GM18907 (cell line): Measurements from ENCODE around the gene USP34.

Experiments
- ATAC-seq: cut with Tn5 transposase; IDR thresholded peaks from one replicate; pipeline ENCODE4 v1.9.1; 2021; ENCODE audit warnings: mild to moderate bottlenecking, moderate library complexity; ENCODE audit not compliant: unreplicated experiment

USP34 gene

GRCh38 chr2:61328707-61329251 is 142.1 kb downstream of the USP34 start:
- no peak for ATAC-seq

GRCh38 chr2:61327173-61327572 is 143.7 kb downstream of the USP34 start:
- no peak for ATAC-seq

- no peak for ATAC-seq
Observed at GRCh38 chr2:61326423-61326822, 144.5 kb downstream of the USP34 start.

GRCh38 chr2:61320181-61320580 is 150.7 kb downstream of the USP34 start:
- ATAC-seq, result no peak

- ATAC-seq, result no peak
Observed at GRCh38 chr2:61318553-61318952, 152.3 kb downstream of the USP34 start.

GRCh38 chr2:61295981-61296380 is 174.9 kb downstream of the USP34 start:
- ATAC-seq, result no peak

GRCh38 chr2:61291851-61292575 is 178.9 kb downstream of the USP34 start:
- no peak for ATAC-seq

GRCh38 chr2:61288070-61288841 is 182.6 kb downstream of the USP34 start:
- ATAC-seq, result no peak

GRCh38 chr2:61287254-61287653 is 183.6 kb downstream of the USP34 start:
- ATAC-seq, result no peak

- no peak for ATAC-seq
Observed at GRCh38 chr2:61283443-61284160, 187.3 kb downstream of the USP34 start.

GRCh38 chr2:61282104-61282590 is 188.7 kb downstream of the USP34 start:
- ATAC-seq, result no peak

GRCh38 chr2:61281321-61281720 is 189.6 kb downstream of the USP34 start:
- no peak for ATAC-seq

GRCh38 chr2:61277756-61278155 is 193.1 kb downstream of the USP34 start:
- no peak for ATAC-seq

GRCh38 chr2:61275575-61276184 is 195.2 kb downstream of the USP34 start:
- no peak for ATAC-seq

- no peak for ATAC-seq
Observed at GRCh38 chr2:61272421-61273070, 198.3 kb downstream of the USP34 start.

GRCh38 chr2:61268249-61268648 is 202.6 kb downstream of the USP34 start:
- no peak for ATAC-seq

GRCh38 chr2:61266632-61267505 is 204.0 kb downstream of the USP34 start:
- ATAC-seq, result no peak

- ATAC-seq, result no peak
Observed at GRCh38 chr2:61263830-61264229, 207.1 kb downstream of the USP34 start.

- ATAC-seq, result no peak
Observed at GRCh38 chr2:61262699-61263098, 208.2 kb downstream of the USP34 start.
